ENCODE results near the gene POTEM. TPM values are rescaled to one million over a fixed set of nuclear protein-coding genes. Genes with fewer than 3 reads are reported as not detected.
A peak's percentile ranks its signal among the peaks of the same experiment; 100 is the strongest.
"Not testable (repeated sequence)": the region's sequence is repeated elsewhere in the genome, so short reads cannot be mapped to it uniquely, and the experiment has no call there.

The POTEM gene
- total and polyA plus RNA-seq, 5 donors: not detected

- H3K27me3 ChIP-seq (ENCODE audit: control insufficient read depth, insufficient read depth); DNase-seq; H3K4me3 ChIP-seq (ENCODE audit: low read length); H3K27ac ChIP-seq (ENCODE audit: low read length); intact Hi-C loops (cut with DNase I); H3K9me3 ChIP-seq (ENCODE audit: control insufficient read depth, low read length); H3K4me1 ChIP-seq (ENCODE audit: control insufficient read depth, insufficient read depth, low read length): not testable (repeated sequence)
- ATAC-seq: peak; percentile 44 to 45
- WGBS: 85% methylated on average over 5 of the region's 6 CpGs
Observed at GRCh38 chr14:18963276-18963675, 4.0 kb upstream of the POTEM start.

GRCh38 chr14:18964878-18965277, 2.4 kb upstream of the POTEM start:
- H3K4me3 ChIP-seq (ENCODE audit: low read length); H3K9me3 ChIP-seq (ENCODE audit: control insufficient read depth, low read length); H3K27ac ChIP-seq (ENCODE audit: low read length); DNase-seq; intact Hi-C loops (cut with DNase I); H3K4me1 ChIP-seq (ENCODE audit: control insufficient read depth, insufficient read depth, low read length); H3K27me3 ChIP-seq (ENCODE audit: control insufficient read depth, insufficient read depth): not testable (repeated sequence)
- peak; percentile 28 to 37 for ATAC-seq
- WGBS: no CpG with 5 or more reads among the region's 5 CpGs

- DNase-seq; ATAC-seq; H3K27me3 ChIP-seq (ENCODE audit: control insufficient read depth, insufficient read depth); intact Hi-C loops (cut with DNase I); H3K27ac ChIP-seq (ENCODE audit: low read length); H3K9me3 ChIP-seq (ENCODE audit: control insufficient read depth, low read length); H3K4me3 ChIP-seq (ENCODE audit: low read length); H3K4me1 ChIP-seq (ENCODE audit: control insufficient read depth, insufficient read depth, low read length): not testable (repeated sequence)
- WGBS: 73% methylated on average over 3 of the region's 3 CpGs
Observed at GRCh38 chr14:19002566-19002965, 35.3 kb downstream of the POTEM start.

GRCh38 chr14:19006490-19006889, 39.3 kb downstream of the POTEM start:
- 48% methylated on average over 2 of the region's 9 CpGs for WGBS
- H3K9me3 ChIP-seq (ENCODE audit: control insufficient read depth, low read length); intact Hi-C loops (cut with DNase I); DNase-seq; H3K4me3 ChIP-seq (ENCODE audit: low read length); H3K27ac ChIP-seq (ENCODE audit: low read length); H3K27me3 ChIP-seq (ENCODE audit: control insufficient read depth, insufficient read depth); ATAC-seq; H3K4me1 ChIP-seq (ENCODE audit: control insufficient read depth, insufficient read depth, low read length): not testable (repeated sequence)

- ATAC-seq; H3K4me3 ChIP-seq (ENCODE audit: low read length); intact Hi-C loops (cut with DNase I); H3K27ac ChIP-seq (ENCODE audit: low read length); H3K9me3 ChIP-seq (ENCODE audit: control insufficient read depth, low read length); DNase-seq; H3K27me3 ChIP-seq (ENCODE audit: control insufficient read depth, insufficient read depth); H3K4me1 ChIP-seq (ENCODE audit: control insufficient read depth, insufficient read depth, low read length): not testable (repeated sequence)
- WGBS: 63% methylated on average over 2 of the region's 6 CpGs
Observed at GRCh38 chr14:19007678-19008077, 40.4 kb downstream of the POTEM start.

- WGBS: 83% methylated on average over 8 of the region's 10 CpGs
- H3K4me1 ChIP-seq (ENCODE audit: control insufficient read depth, insufficient read depth, low read length); H3K4me3 ChIP-seq (ENCODE audit: low read length); H3K9me3 ChIP-seq (ENCODE audit: control insufficient read depth, low read length); intact Hi-C loops (cut with DNase I); DNase-seq; H3K27ac ChIP-seq (ENCODE audit: low read length); ATAC-seq; H3K27me3 ChIP-seq (ENCODE audit: control insufficient read depth, insufficient read depth): not testable (repeated sequence)
Observed at GRCh38 chr14:19011029-19011428, 43.8 kb downstream of the POTEM start.

- H3K27ac ChIP-seq (ENCODE audit: low read length); ATAC-seq; H3K27me3 ChIP-seq (ENCODE audit: control insufficient read depth, insufficient read depth); H3K4me3 ChIP-seq (ENCODE audit: low read length); H3K4me1 ChIP-seq (ENCODE audit: control insufficient read depth, insufficient read depth, low read length); H3K9me3 ChIP-seq (ENCODE audit: control insufficient read depth, low read length); DNase-seq; intact Hi-C loops (cut with DNase I): not testable (repeated sequence)
- WGBS: 62% methylated on average over 2 of the region's 5 CpGs
Observed at GRCh38 chr14:19011703-19012102, 44.5 kb downstream of the POTEM start.

GRCh38 chr14:19015185-19015584, 48.0 kb downstream of the POTEM start:
- H3K27me3 ChIP-seq (ENCODE audit: control insufficient read depth, insufficient read depth); H3K27ac ChIP-seq (ENCODE audit: low read length); intact Hi-C loops (cut with DNase I); DNase-seq; H3K9me3 ChIP-seq (ENCODE audit: control insufficient read depth, low read length); ATAC-seq; H3K4me1 ChIP-seq (ENCODE audit: control insufficient read depth, insufficient read depth, low read length); H3K4me3 ChIP-seq (ENCODE audit: low read length): not testable (repeated sequence)
- no CpG with 5 or more reads among the region's 3 CpGs for WGBS

- H3K9me3 ChIP-seq (ENCODE audit: control insufficient read depth, low read length); H3K27ac ChIP-seq (ENCODE audit: low read length); H3K27me3 ChIP-seq (ENCODE audit: control insufficient read depth, insufficient read depth); H3K4me1 ChIP-seq (ENCODE audit: control insufficient read depth, insufficient read depth, low read length); H3K4me3 ChIP-seq (ENCODE audit: low read length); DNase-seq; intact Hi-C loops (cut with DNase I): not testable (repeated sequence)
- 67% methylated on average over 8 of the region's 15 CpGs for WGBS
- ATAC-seq: peak in 1 of 2 donors; percentile 11
Observed at GRCh38 chr14:19025080-19025589, 57.9 kb downstream of the POTEM start.

- H3K27me3 ChIP-seq (ENCODE audit: control insufficient read depth, insufficient read depth); H3K9me3 ChIP-seq (ENCODE audit: control insufficient read depth, low read length); H3K4me3 ChIP-seq (ENCODE audit: low read length); H3K27ac ChIP-seq (ENCODE audit: low read length); intact Hi-C loops (cut with DNase I); ATAC-seq; H3K4me1 ChIP-seq (ENCODE audit: control insufficient read depth, insufficient read depth, low read length): not testable (repeated sequence)
- peak in 1 of 3 donors; percentile 11 for DNase-seq
- WGBS: 79% methylated on average over 20 of the region's 35 CpGs
Observed at GRCh38 chr14:19026649-19027351, 59.6 kb downstream of the POTEM start.

- intact Hi-C loops (cut with DNase I); H3K27me3 ChIP-seq (ENCODE audit: control insufficient read depth, insufficient read depth); H3K9me3 ChIP-seq (ENCODE audit: control insufficient read depth, low read length); H3K4me3 ChIP-seq (ENCODE audit: low read length); H3K4me1 ChIP-seq (ENCODE audit: control insufficient read depth, insufficient read depth, low read length); H3K27ac ChIP-seq (ENCODE audit: low read length); ATAC-seq: not testable (repeated sequence)
- DNase-seq: peak in 1 of 3 donors; percentile 14
- WGBS: 79% methylated on average over 4 of the region's 16 CpGs
Observed at GRCh38 chr14:19027895-19028294, 60.7 kb downstream of the POTEM start.
